K562 (cell line): Measurements from ENCODE around the gene THRSP.

ENCODE experiments used
- NCOA1 ChIP-seq: fragments of 450-650 bp; IDR thresholded peaks from 2 replicates; pipeline ENCODE4 v1.6.1; 2016; ENCODE audit warnings: low read depth
- NR2C2 ChIP-seq, 2 experiments: fragments of 200-800 bp in 1 of 2; sonication (Bioruptor generic) in 1 of 2; sonication (generic) in 1 of 2; formaldehyde crosslinking in 1 of 2; IDR thresholded peaks; 2 replicates each; pipeline versions ENCODE4 v1.6.1 to v1.8.0; 2016 to 2022; ENCODE audit warnings: mild to moderate bottlenecking in 1 of 2, missing compliant biosample characterization in 1 of 2, missing genetic modification characterization in 1 of 2, missing genetic modification reagents in 1 of 2
- NR2F6 ChIP-seq: fragments of 450-650 bp; formaldehyde crosslinking; IDR thresholded peaks from 2 replicates; pipeline ENCODE4 v1.4.0; 2020; ENCODE audit warnings: mild to moderate bottlenecking
- POLR2AphosphoS5 ChIP-seq: IDR thresholded peaks from 2 replicates; pipeline ENCODE4 v1.6.1; 2011; ENCODE audit warnings: mild to moderate bottlenecking, low read depth, low read length, moderate library complexity; ENCODE audit not compliant: control insufficient read depth, insufficient read depth
- RFX1 ChIP-seq: fragments of 450-650 bp; IDR thresholded peaks from 2 replicates; pipeline ENCODE4 v1.6.1; 2016; ENCODE audit warnings: mild to moderate bottlenecking, moderate library complexity
- U2AF1 ChIP-seq: fragments of 200-400 bp; formaldehyde crosslinking; optimal IDR thresholded peaks from 2 replicates; pipeline ENCODE3; 2017; ENCODE audit warnings: mild to moderate bottlenecking, low read depth, low read length, moderate library complexity
- ZNF311 ChIP-seq: fragments of 250-450 bp; sonication (Bioruptor Pico); IDR thresholded peaks from 2 replicates; pipeline ENCODE4 v1.4.0; 2020; ENCODE audit warnings: mild to moderate bottlenecking, moderate library complexity
- ZNF444 ChIP-seq: fragments of 250-450 bp; sonication (Bioruptor Pico); IDR thresholded peaks from 2 replicates; pipeline ENCODE4 v1.4.0; 2020; ENCODE audit warnings: mild to moderate bottlenecking, moderate library complexity
- ZNF766 ChIP-seq: fragments of 200-800 bp; sonication (Bioruptor generic); conservative IDR thresholded peaks from 2 replicates; pipeline ENCODE4 v1.6.1; 2016; ENCODE audit warnings: missing genetic modification characterization, missing compliant biosample characterization

- no peak for TF ChIP-seq RFX1
- TF ChIP-seq U2AF1, result no peak
- TF ChIP-seq ZNF766, result no peak
- TF ChIP-seq NR2C2 (CRISPR knock-in tag; IDR thresholded peaks at IDR 0.05), result no peak
- TF ChIP-seq NR2C2 (tag; IDR thresholded peaks at IDR 0.05), result no peak
- no peak for TF ChIP-seq NCOA1
- TF ChIP-seq POLR2AphosphoS5, result no peak
- no peak for TF ChIP-seq ZNF444 (CRISPR knock-in tag)
- no peak for TF ChIP-seq NR2F6
- TF ChIP-seq ZNF311, result no peak
These were observed 19.0 kb upstream of the THRSP start for GRCh38 chr11:78044706-78045105.
